ENCODE measurements around the gene ATP2C2.

- no peak for TF ChIP-seq POLR2A (IDR thresholded peaks at IDR 0.05)
- TF ChIP-seq, protein P1, sequence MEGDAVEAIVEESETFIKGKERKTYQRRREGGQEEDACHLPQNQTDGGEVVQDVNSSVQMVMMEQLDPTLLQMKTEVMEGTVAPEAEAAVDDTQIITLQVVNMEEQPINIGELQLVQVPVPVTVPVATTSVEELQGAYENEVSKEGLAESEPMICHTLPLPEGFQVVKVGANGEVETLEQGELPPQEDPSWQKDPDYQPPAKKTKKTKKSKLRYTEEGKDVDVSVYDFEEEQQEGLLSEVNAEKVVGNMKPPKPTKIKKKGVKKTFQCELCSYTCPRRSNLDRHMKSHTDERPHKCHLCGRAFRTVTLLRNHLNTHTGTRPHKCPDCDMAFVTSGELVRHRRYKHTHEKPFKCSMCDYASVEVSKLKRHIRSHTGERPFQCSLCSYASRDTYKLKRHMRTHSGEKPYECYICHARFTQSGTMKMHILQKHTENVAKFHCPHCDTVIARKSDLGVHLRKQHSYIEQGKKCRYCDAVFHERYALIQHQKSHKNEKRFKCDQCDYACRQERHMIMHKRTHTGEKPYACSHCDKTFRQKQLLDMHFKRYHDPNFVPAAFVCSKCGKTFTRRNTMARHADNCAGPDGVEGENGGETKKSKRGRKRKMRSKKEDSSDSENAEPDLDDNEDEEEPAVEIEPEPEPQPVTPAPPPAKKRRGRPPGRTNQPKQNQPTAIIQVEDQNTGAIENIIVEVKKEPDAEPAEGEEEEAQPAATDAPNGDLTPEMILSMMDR (IDR thresholded peaks at IDR 0.05): no peak
Observed at GRCh38 chr16:84350685-84351400, 17.5 kb upstream of the ATP2C2 start.
